ENCODE data around the gene CEP131.

The CEP131 gene

GRCh38 chr17:81180836-81181810, 41.6 kb downstream of the CEP131 start:
- FAIRE-seq = no peak

GRCh38 chr17:81179861-81180260, 42.9 kb downstream of the CEP131 start:
- no peak for FAIRE-seq
- no peak for TF ChIP-seq CTCF (IDR thresholded peaks at IDR 0.05; ENCODE audit: insufficient read depth, missing control alignments)
- DNase-seq (ENCODE audit: insufficient read length, low spot score) = no peak

More at GRCh38 chr17:81180836-81181810, 41.6 kb downstream of the CEP131 start:
- no peak for TF ChIP-seq CTCF (IDR thresholded peaks at IDR 0.05; ENCODE audit: insufficient read depth, missing control alignments)
- DNase-seq (ENCODE audit: insufficient read length, low spot score) = no peak

GRCh38 chr17:81179220-81179619, 43.5 kb downstream of the CEP131 start:
- FAIRE-seq = no peak
- TF ChIP-seq CTCF (IDR thresholded peaks at IDR 0.05; ENCODE audit: insufficient read depth, missing control alignments) = no peak
- DNase-seq (ENCODE audit: insufficient read length, low spot score) = no peak

- DNase-seq (ENCODE audit: insufficient read length, low spot score) (no peak), FAIRE-seq (no peak)
- no peak for TF ChIP-seq CTCF (IDR thresholded peaks at IDR 0.05; ENCODE audit: insufficient read depth, missing control alignments)
These were observed 44.4 kb downstream of the CEP131 start for GRCh38 chr17:81178136-81179091.

GRCh38 chr17:81176666-81177065, 46.1 kb downstream of the CEP131 start:
- no peak for DNase-seq (ENCODE audit: insufficient read length, low spot score)
- no peak for TF ChIP-seq CTCF (IDR thresholded peaks at IDR 0.05; ENCODE audit: insufficient read depth, missing control alignments)
- no peak for FAIRE-seq

- TF ChIP-seq CTCF (IDR thresholded peaks at IDR 0.05; ENCODE audit: insufficient read depth, missing control alignments) = no peak
- DNase-seq (ENCODE audit: insufficient read length, low spot score) (no peak), FAIRE-seq (no peak)
These were observed 49.0 kb downstream of the CEP131 start for GRCh38 chr17:81173762-81174155.
